Measurements from ENCODE around the gene IL6R. TPM values are rescaled to one million over a fixed set of nuclear protein-coding genes. Genes with fewer than 3 reads are reported as not detected.

IL6R gene
- polyA plus RNA-seq, 3 donors, result 5.0 to 12.3 (median 7.8) TPM

- no peak overlapping the region for H3K27ac ChIP-seq (ENCODE audit: low read depth, low read length)
- 45 to 69% (median 58%) methylated on average over 5 of the region's 5 CpGs for WGBS, 3 donors
Measured at GRCh38 chr1:154489695-154490274, 84.6 kb downstream of the IL6R start.

GRCh38 chr1:154490317-154490716 lies 85.2 kb downstream of the IL6R start:
- H3K27ac ChIP-seq (ENCODE audit: low read depth, low read length), result no peak overlapping the region
- 32 to 43% (median 39%) methylated on average over 1 of the region's 1 CpG for WGBS, 3 donors

GRCh38 chr1:154492115-154492514 lies 87.0 kb downstream of the IL6R start:
- WGBS, 3 donors, result 55 to 79% (median 62%) methylated on average over 4 of the region's 4 CpGs

GRCh38 chr1:154493276-154493675 lies 88.1 kb downstream of the IL6R start:
- H3K27ac ChIP-seq (ENCODE audit: low read depth, low read length), result no peak overlapping the region
- 25 to 48% (median 27%) methylated on average over 8 of the region's 8 CpGs for WGBS, 3 donors

More at GRCh38 chr1:154492115-154492514, 87.0 kb downstream of the IL6R start:
- no peak overlapping the region for H3K27ac ChIP-seq (ENCODE audit: low read depth, low read length)

GRCh38 chr1:154495496-154496273 lies 90.5 kb downstream of the IL6R start:
- WGBS, 3 donors, result 60 to 79% (median 70%) methylated on average over 8 of the region's 8 CpGs
- no peak overlapping the region for H3K27ac ChIP-seq (ENCODE audit: low read depth, low read length)

GRCh38 chr1:154496383-154496782 lies 91.2 kb downstream of the IL6R start:
- no peak overlapping the region for H3K27ac ChIP-seq (ENCODE audit: low read depth, low read length)
- WGBS, 3 donors, result 68 to 80% (median 68%) methylated on average over 5 of the region's 5 CpGs

- 36 to 47% (median 37%) methylated on average over 5 of the region's 5 CpGs for WGBS, 3 donors
- no peak overlapping the region for H3K27ac ChIP-seq (ENCODE audit: low read depth, low read length)
Measured at GRCh38 chr1:154497026-154497806, 92.1 kb downstream of the IL6R start.

GRCh38 chr1:154499446-154499845 lies 94.3 kb downstream of the IL6R start:
- 79 to 84% (median 80%) methylated on average over 1 of the region's 1 CpG for WGBS, 3 donors
- no peak overlapping the region for H3K27ac ChIP-seq (ENCODE audit: low read depth, low read length)

- 59 to 83% (median 64%) methylated on average over 8 of the region's 8 CpGs for WGBS, 3 donors
- H3K27ac ChIP-seq (ENCODE audit: low read depth, low read length), result no peak overlapping the region
Measured at GRCh38 chr1:154500533-154500932, 95.4 kb downstream of the IL6R start.

GRCh38 chr1:154501423-154502065 lies 96.4 kb downstream of the IL6R start:
- WGBS, 3 donors, result 4 to 7% (median 5%) methylated on average over 51 to 54 of the region's 54 CpGs

GRCh38 chr1:154502066-154502743 lies 97.1 kb downstream of the IL6R start, which contains the start of the genes SHE and TDRD10:
SHE (minus strand) TSS chr1:154502412; CDS start chr1:154502026, 386 bp downstream.
TDRD10 (plus strand) TSS chr1:154502219; CDS start chr1:154506904, 4,685 bp downstream.
- 2 to 3% (median 2%) methylated on average over 59 to 90 of the region's 90 CpGs for WGBS, 3 donors
- no peak within 1 kb of the TSS for H3K27ac ChIP-seq (ENCODE audit: low read depth, low read length)

More at GRCh38 chr1:154501423-154502065, 96.4 kb downstream of the IL6R start:
- H3K27ac ChIP-seq (ENCODE audit: low read depth, low read length), result no peak overlapping the region

- H3K27ac ChIP-seq (ENCODE audit: low read depth, low read length), result no peak overlapping the region
Measured at GRCh38 chr1:154502744-154503115, 97.6 kb downstream of the IL6R start.

GRCh38 chr1:154503898-154504297 lies 98.8 kb downstream of the IL6R start:
- no peak overlapping the region for H3K27ac ChIP-seq (ENCODE audit: low read depth, low read length)
- 78 to 81% (median 80%) methylated on average over 5 of the region's 5 CpGs for WGBS, 3 donors

More at GRCh38 chr1:154502744-154503115, 97.6 kb downstream of the IL6R start:
- 10 to 19% (median 14%) methylated on average over 30 to 43 of the region's 43 CpGs for WGBS, 3 donors

GRCh38 chr1:154512760-154513159 lies 107.6 kb downstream of the IL6R start:
- H3K27ac ChIP-seq (ENCODE audit: low read depth, low read length), result no peak overlapping the region
- WGBS, 3 donors, result 87 to 91% (median 91%) methylated on average over 3 of the region's 3 CpGs

GRCh38 chr1:154514066-154514553 lies 109.0 kb downstream of the IL6R start:
- 75 to 93% (median 92%) methylated on average over 7 of the region's 7 CpGs for WGBS, 3 donors

GRCh38 chr1:154517661-154518060 lies 112.5 kb downstream of the IL6R start:
- H3K27ac ChIP-seq (ENCODE audit: low read depth, low read length), result no peak overlapping the region
- WGBS, 3 donors, result 91 to 96% (median 95%) methylated on average over 11 of the region's 11 CpGs

More at GRCh38 chr1:154514066-154514553, 109.0 kb downstream of the IL6R start:
- H3K27ac ChIP-seq (ENCODE audit: low read depth, low read length), result no peak overlapping the region

Data from adipose tissue (tissue), 3 donors.